WTC11 (cell line): ENCODE data around the gene NEIL3.

Experiments used
- FOXJ3 ChIP-seq: sonication (generic); formaldehyde crosslinking; IDR thresholded peaks from 2 replicates; pipeline ENCODE4 v1.9.0; 2021; ENCODE audit warnings: missing genetic modification reagents, mild to moderate bottlenecking, borderline replicate concordance
- JUN ChIP-seq: sonication (generic); formaldehyde crosslinking; IDR thresholded peaks from 2 replicates; pipeline ENCODE4 v1.8.0; 2023; ENCODE audit warnings: mild to moderate bottlenecking, missing genetic modification reagents
- KAT7 ChIP-seq: sonication (generic); formaldehyde crosslinking; IDR thresholded peaks from 2 replicates; pipeline ENCODE4 v1.8.1; 2023; ENCODE audit warnings: missing genetic modification reagents, mild to moderate bottlenecking, borderline replicate concordance
- MYBL2 ChIP-seq: sonication (generic); formaldehyde crosslinking; IDR thresholded peaks from 2 replicates; pipeline ENCODE4 v1.8.1; 2023; ENCODE audit warnings: mild to moderate bottlenecking, moderate library complexity, missing genetic modification reagents
- NR2C2 ChIP-seq: sonication (generic); formaldehyde crosslinking; IDR thresholded peaks from 2 replicates; pipeline ENCODE4 v1.8.0; 2022; ENCODE audit warnings: mild to moderate bottlenecking, missing genetic modification reagents
- TEAD1 ChIP-seq: sonication (generic); formaldehyde crosslinking; IDR thresholded peaks from 2 replicates; pipeline ENCODE4 v1.8.0; 2022; ENCODE audit warnings: mild to moderate bottlenecking, missing genetic modification reagents
- TF ChIP-seq, protein P1 (sequence below): fragments of 200-600 bp; IDR thresholded peaks from 2 replicates; pipeline ENCODE4 v1.8.0; 2022; ENCODE audit warnings: antibody characterized with exemption
- TF ChIP-seq, protein P2 (sequence below): sonication (generic); formaldehyde crosslinking; IDR thresholded peaks from 2 replicates; pipeline ENCODE4 v1.8.1; 2022; ENCODE audit warnings: mild to moderate bottlenecking, moderate library complexity, missing genetic modification reagents
- TF ChIP-seq, protein P3 (sequence below): sonication (generic); formaldehyde crosslinking; IDR thresholded peaks from 2 replicates; pipeline ENCODE4 v1.8.0; 2022; ENCODE audit warnings: mild to moderate bottlenecking, missing genetic modification reagents
- TF ChIP-seq, protein P4 (sequence below): sonication (generic); formaldehyde crosslinking; conservative IDR thresholded peaks from 2 replicates; pipeline ENCODE4 v1.8.1; 2022; ENCODE audit warnings: mild to moderate bottlenecking, missing genetic modification reagents
- TF ChIP-seq, protein P5 (sequence below): sonication (generic); formaldehyde crosslinking; IDR thresholded peaks from 2 replicates; pipeline ENCODE4 v1.8.0; 2023; ENCODE audit warnings: mild to moderate bottlenecking, missing genetic modification reagents
- TF ChIP-seq, protein P6 (sequence below): sonication (generic); formaldehyde crosslinking; IDR thresholded peaks from 2 replicates; pipeline ENCODE4 v1.8.0; 2022; ENCODE audit warnings: mild to moderate bottlenecking, missing genetic modification reagents
- TF ChIP-seq, protein P7 (sequence below): sonication (generic); formaldehyde crosslinking; IDR thresholded peaks from 2 replicates; pipeline ENCODE4 v1.8.1; 2022; ENCODE audit warnings: low read depth, missing genetic modification reagents, borderline replicate concordance
- TF ChIP-seq, protein P8 (sequence below): sonication (generic); formaldehyde crosslinking; IDR thresholded peaks from 2 replicates; pipeline ENCODE4 v1.8.1; 2023; ENCODE audit warnings: mild to moderate bottlenecking, missing genetic modification reagents, moderate library complexity

DNA sequence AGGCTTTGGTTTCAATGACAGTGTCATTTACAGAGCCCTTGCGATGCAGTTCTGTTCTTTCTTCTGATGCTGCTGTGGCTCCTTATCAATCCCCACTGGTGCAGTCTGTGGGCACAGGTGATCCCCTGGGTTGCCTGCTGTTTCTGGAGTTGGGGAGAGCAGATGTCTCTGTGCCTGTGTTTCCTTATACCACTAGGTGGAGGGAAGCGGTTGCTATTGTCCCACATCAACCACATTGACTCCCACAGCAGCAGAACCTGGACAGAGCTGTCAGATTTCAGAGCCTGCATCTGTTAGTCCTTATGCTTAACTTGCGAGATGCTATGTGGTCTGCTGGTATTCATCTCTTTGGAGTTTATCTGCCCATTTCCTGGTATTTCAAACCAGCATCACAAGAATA lies 57.7 kb downstream of the NEIL3 start:
- TF ChIP-seq, protein P1, sequence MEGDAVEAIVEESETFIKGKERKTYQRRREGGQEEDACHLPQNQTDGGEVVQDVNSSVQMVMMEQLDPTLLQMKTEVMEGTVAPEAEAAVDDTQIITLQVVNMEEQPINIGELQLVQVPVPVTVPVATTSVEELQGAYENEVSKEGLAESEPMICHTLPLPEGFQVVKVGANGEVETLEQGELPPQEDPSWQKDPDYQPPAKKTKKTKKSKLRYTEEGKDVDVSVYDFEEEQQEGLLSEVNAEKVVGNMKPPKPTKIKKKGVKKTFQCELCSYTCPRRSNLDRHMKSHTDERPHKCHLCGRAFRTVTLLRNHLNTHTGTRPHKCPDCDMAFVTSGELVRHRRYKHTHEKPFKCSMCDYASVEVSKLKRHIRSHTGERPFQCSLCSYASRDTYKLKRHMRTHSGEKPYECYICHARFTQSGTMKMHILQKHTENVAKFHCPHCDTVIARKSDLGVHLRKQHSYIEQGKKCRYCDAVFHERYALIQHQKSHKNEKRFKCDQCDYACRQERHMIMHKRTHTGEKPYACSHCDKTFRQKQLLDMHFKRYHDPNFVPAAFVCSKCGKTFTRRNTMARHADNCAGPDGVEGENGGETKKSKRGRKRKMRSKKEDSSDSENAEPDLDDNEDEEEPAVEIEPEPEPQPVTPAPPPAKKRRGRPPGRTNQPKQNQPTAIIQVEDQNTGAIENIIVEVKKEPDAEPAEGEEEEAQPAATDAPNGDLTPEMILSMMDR = no peak
- TF ChIP-seq, protein P2, sequence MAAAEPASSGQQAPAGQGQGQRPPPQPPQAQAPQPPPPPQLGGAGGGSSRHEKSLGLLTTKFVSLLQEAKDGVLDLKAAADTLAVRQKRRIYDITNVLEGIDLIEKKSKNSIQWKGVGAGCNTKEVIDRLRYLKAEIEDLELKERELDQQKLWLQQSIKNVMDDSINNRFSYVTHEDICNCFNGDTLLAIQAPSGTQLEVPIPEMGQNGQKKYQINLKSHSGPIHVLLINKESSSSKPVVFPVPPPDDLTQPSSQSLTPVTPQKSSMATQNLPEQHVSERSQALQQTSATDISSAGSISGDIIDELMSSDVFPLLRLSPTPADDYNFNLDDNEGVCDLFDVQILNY = no peak
- TF ChIP-seq, protein P3, sequence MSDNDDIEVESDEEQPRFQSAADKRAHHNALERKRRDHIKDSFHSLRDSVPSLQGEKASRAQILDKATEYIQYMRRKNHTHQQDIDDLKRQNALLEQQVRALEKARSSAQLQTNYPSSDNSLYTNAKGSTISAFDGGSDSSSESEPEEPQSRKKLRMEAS (CRISPR knock-in tag) = no peak
- TF ChIP-seq KAT7 (no peak), FOXJ3 (no peak), MYBL2 (CRISPR knock-in tag) (no peak), JUN (CRISPR knock-in tag) (no peak), TEAD1 (CRISPR knock-in tag) (no peak), NR2C2 (CRISPR knock-in tag) (no peak)
- TF ChIP-seq, protein P4, sequence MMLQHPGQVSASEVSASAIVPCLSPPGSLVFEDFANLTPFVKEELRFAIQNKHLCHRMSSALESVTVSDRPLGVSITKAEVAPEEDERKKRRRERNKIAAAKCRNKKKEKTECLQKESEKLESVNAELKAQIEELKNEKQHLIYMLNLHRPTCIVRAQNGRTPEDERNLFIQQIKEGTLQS (CRISPR knock-in tag) = no peak
- TF ChIP-seq, protein P5, sequence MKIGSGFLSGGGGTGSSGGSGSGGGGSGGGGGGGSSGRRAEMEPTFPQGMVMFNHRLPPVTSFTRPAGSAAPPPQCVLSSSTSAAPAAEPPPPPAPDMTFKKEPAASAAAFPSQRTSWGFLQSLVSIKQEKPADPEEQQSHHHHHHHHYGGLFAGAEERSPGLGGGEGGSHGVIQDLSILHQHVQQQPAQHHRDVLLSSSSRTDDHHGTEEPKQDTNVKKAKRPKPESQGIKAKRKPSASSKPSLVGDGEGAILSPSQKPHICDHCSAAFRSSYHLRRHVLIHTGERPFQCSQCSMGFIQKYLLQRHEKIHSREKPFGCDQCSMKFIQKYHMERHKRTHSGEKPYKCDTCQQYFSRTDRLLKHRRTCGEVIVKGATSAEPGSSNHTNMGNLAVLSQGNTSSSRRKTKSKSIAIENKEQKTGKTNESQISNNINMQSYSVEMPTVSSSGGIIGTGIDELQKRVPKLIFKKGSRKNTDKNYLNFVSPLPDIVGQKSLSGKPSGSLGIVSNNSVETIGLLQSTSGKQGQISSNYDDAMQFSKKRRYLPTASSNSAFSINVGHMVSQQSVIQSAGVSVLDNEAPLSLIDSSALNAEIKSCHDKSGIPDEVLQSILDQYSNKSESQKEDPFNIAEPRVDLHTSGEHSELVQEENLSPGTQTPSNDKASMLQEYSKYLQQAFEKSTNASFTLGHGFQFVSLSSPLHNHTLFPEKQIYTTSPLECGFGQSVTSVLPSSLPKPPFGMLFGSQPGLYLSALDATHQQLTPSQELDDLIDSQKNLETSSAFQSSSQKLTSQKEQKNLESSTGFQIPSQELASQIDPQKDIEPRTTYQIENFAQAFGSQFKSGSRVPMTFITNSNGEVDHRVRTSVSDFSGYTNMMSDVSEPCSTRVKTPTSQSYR = no peak
- TF ChIP-seq, protein P6, sequence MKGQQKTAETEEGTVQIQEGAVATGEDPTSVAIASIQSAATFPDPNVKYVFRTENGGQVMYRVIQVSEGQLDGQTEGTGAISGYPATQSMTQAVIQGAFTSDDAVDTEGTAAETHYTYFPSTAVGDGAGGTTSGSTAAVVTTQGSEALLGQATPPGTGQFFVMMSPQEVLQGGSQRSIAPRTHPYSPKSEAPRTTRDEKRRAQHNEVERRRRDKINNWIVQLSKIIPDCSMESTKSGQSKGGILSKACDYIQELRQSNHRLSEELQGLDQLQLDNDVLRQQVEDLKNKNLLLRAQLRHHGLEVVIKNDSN (CRISPR knock-in tag) = no peak
- TF ChIP-seq, protein P7, sequence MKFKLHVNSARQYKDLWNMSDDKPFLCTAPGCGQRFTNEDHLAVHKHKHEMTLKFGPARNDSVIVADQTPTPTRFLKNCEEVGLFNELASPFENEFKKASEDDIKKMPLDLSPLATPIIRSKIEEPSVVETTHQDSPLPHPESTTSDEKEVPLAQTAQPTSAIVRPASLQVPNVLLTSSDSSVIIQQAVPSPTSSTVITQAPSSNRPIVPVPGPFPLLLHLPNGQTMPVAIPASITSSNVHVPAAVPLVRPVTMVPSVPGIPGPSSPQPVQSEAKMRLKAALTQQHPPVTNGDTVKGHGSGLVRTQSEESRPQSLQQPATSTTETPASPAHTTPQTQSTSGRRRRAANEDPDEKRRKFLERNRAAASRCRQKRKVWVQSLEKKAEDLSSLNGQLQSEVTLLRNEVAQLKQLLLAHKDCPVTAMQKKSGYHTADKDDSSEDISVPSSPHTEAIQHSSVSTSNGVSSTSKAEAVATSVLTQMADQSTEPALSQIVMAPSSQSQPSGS = no peak
- TF ChIP-seq, protein P8, sequence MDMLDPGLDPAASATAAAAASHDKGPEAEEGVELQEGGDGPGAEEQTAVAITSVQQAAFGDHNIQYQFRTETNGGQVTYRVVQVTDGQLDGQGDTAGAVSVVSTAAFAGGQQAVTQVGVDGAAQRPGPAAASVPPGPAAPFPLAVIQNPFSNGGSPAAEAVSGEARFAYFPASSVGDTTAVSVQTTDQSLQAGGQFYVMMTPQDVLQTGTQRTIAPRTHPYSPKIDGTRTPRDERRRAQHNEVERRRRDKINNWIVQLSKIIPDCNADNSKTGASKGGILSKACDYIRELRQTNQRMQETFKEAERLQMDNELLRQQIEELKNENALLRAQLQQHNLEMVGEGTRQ (CRISPR knock-in tag) = no peak
